RKO (cell line): ENCODE measurements around the gene GFOD1.

Source experiments
- DNase-seq: peaks from one replicate; pipeline ENCODE4 v3.0.0-alpha.2; 2016; ENCODE audit warnings: low spot score

GFOD1 gene

GRCh38 chr6:13315896-13316295 is 171.5 kb downstream of the GFOD1 start:
- DNase-seq = no peak

GRCh38 chr6:13314806-13315205 is 172.6 kb downstream of the GFOD1 start:
- no peak for DNase-seq

GRCh38 chr6:13311155-13311554 is 176.2 kb downstream of the GFOD1 start:
- no peak for DNase-seq

- no peak for DNase-seq
These were observed 179.1 kb downstream of the GFOD1 start for GRCh38 chr6:13308332-13308731.
